Thyroid gland (tissue), 4 donors: Measurements from ENCODE around the gene MOBP.

Experiments used
- POLR2A ChIP-seq, 2 donors: fragments of 450-650 bp; IDR thresholded peaks; one replicate each; pipeline ENCODE4 v1.6.1; 2017; ENCODE audit warnings: antibody characterized with exemption in 2 of 2, mild to moderate bottlenecking in 2 of 2, moderate library complexity in 1 of 2
- TF ChIP-seq, protein P1 (sequence below), 6 experiments: fragments of 200-600 bp in 3 of 6; fragments of 450-650 bp in 3 of 6; sonication (generic) in 3 of 6; IDR thresholded peaks; one replicate each; pipeline ENCODE4 v1.5.1; 2016 to 2019; ENCODE audit warnings: antibody characterized with exemption in 6 of 6, mild to moderate bottlenecking in 2 of 6, inconsistent platforms in 1 of 6, moderate library complexity in 1 of 6

DNA sequence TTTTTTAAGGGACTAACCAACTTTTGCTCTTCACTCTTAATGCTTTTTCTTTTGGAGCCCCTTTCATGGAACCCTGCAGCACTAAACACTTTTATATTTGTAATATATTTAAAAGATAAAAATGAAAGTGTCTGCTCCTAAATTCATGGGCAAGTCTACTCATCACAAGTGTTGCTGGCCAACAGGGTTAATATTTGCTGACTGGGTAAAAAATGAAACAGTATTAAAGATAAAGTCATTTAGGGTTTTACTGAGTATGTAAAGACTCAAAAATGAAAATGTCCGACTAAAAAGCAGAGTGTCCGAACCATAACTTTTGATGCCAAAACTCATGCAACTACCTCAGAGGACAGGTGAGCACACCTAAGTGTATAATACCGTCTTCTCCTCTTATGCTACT is 54.0 kb downstream of the MOBP start:
- TF ChIP-seq, protein P1, sequence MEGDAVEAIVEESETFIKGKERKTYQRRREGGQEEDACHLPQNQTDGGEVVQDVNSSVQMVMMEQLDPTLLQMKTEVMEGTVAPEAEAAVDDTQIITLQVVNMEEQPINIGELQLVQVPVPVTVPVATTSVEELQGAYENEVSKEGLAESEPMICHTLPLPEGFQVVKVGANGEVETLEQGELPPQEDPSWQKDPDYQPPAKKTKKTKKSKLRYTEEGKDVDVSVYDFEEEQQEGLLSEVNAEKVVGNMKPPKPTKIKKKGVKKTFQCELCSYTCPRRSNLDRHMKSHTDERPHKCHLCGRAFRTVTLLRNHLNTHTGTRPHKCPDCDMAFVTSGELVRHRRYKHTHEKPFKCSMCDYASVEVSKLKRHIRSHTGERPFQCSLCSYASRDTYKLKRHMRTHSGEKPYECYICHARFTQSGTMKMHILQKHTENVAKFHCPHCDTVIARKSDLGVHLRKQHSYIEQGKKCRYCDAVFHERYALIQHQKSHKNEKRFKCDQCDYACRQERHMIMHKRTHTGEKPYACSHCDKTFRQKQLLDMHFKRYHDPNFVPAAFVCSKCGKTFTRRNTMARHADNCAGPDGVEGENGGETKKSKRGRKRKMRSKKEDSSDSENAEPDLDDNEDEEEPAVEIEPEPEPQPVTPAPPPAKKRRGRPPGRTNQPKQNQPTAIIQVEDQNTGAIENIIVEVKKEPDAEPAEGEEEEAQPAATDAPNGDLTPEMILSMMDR (IDR thresholded peaks at IDR 0.05), result no peak
- TF ChIP-seq POLR2A (IDR thresholded peaks at IDR 0.05), result no peak
